PC-3 (cell line): ENCODE data around the gene SUN1. TPM values are rescaled to one million over a fixed set of nuclear protein-coding genes. Genes with fewer than 3 reads are reported as not detected.

Experiments
- ATAC-seq: fragments of 200-7000 bp; cut with Tn5 transposase; 2 replicates; pipeline ENCODE4 v1.9.1; 2020; ENCODE audit warnings: mild to moderate bottlenecking, moderate library complexity
- BruUV-seq: library from RNA; stranded (reverse); fragments of 400-500 nt; replicated peaks from 2 replicates; lab custom pipeline; 2021; lab: Mats Ljungman, UMichigan
- CTCF ChIA-PET: fragments of 300-600 bp; sonication (Branson Sonifier 250); formaldehyde crosslinking; loops from one replicate; lab custom pipeline; 2022; ENCODE audit warnings: antibody characterized with exemption; lab: Charles Lee
- POLR2A ChIA-PET: fragments of 300-600 bp; sonication (Branson Sonifier 250); formaldehyde crosslinking; loops from one replicate; lab custom pipeline; 2022; ENCODE audit warnings: antibody characterized with exemption; ENCODE audit not compliant: unreplicated experiment; lab: Charles Lee
- DNase-seq: peaks from one replicate; pipeline ENCODE4 v3.0.0-alpha.2; 2015
- H2AFZ ChIP-seq: fragments of 300-600 bp; sonication (generic); 2 replicates; pipeline ENCODE4 v1.6.0; 2016; ENCODE audit warnings: antibody characterized with exemption, low read length
- H3F3A ChIP-seq: fragments of 300-600 bp; sonication (generic); one replicate; pipeline ENCODE4 v1.6.0; 2017; ENCODE audit warnings: antibody characterized with exemption, low read length, control low read depth, mild to moderate bottlenecking; ENCODE audit not compliant: unreplicated experiment
- H3K27ac ChIP-seq: fragments of 300-600 bp; sonication (generic); 2 replicates; pipeline ENCODE4 v1.5.1; 2016; ENCODE audit warnings: mild to moderate bottlenecking, low read length
- H3K27me3 ChIP-seq: fragments of 300-600 bp; sonication (generic); 2 replicates; pipeline ENCODE4 v1.6.1; 2016; ENCODE audit warnings: low read length, mixed read lengths
- H3K36me3 ChIP-seq: fragments of 300-600 bp; sonication (generic); 2 replicates; pipeline ENCODE4 v1.6.1; 2016; ENCODE audit warnings: low read depth, mixed run types, low read length, mixed read lengths
- H3K4me1 ChIP-seq: fragments of 300-600 bp; sonication (generic); 2 replicates; pipeline ENCODE4 v1.5.1; 2016; ENCODE audit warnings: low read length; ENCODE audit not compliant: insufficient read depth
- H3K4me2 ChIP-seq: fragments of 300-600 bp; sonication (generic); 2 replicates; pipeline ENCODE4 v1.6.0; 2016; ENCODE audit warnings: low read length
- H3K4me3 ChIP-seq: fragments of 300-600 bp; sonication (generic); 2 replicates; pipeline ENCODE4 v1.5.1; 2016; ENCODE audit warnings: mild to moderate bottlenecking, low read length, mixed read lengths
- H3K79me2 ChIP-seq: fragments of 300-600 bp; sonication (generic); 2 replicates; pipeline ENCODE4 v1.6.1; 2017; ENCODE audit warnings: low read length, mixed read lengths
- H3K9ac ChIP-seq: fragments of 300-600 bp; sonication (generic); 2 replicates; pipeline ENCODE4 v1.6.0; 2016; ENCODE audit warnings: mild to moderate bottlenecking, low read length
- H3K9me2 ChIP-seq: fragments of 300-600 bp; sonication (generic); replicated peaks from 2 replicates; pipeline ENCODE4 v1.6.1; 2016; ENCODE audit warnings: mixed run types, low read length, mixed read lengths
- H3K9me3 ChIP-seq: fragments of 300-600 bp; sonication (generic); 2 replicates; pipeline ENCODE4 v1.6.1; 2016; ENCODE audit warnings: low read length, mixed read lengths
- H4K20me1 ChIP-seq: fragments of 300-600 bp; sonication (generic); 2 replicates; pipeline ENCODE4 v1.6.1; 2016; ENCODE audit warnings: low read length, mixed read lengths
- CTCF ChIP-seq: fragments of 300-600 bp; sonication (generic); conservative IDR thresholded peaks from 2 replicates; pipeline ENCODE4 v1.5.1; 2017; ENCODE audit warnings: antibody characterized with exemption, low read depth, mild to moderate bottlenecking, low read length
- EZH2 ChIP-seq: fragments of 300-600 bp; sonication (generic); IDR thresholded peaks from one replicate; pipeline ENCODE4 v1.6.1; 2017; ENCODE audit warnings: antibody characterized with exemption, mild to moderate bottlenecking, low read length; ENCODE audit not compliant: unreplicated experiment
- EZH2phosphoT487 ChIP-seq: fragments of 300-600 bp; sonication (generic); IDR thresholded peaks from 2 replicates; pipeline ENCODE4 v1.6.1; 2018; ENCODE audit warnings: mild to moderate bottlenecking, antibody characterized with exemption, low read length, borderline replicate concordance
- intact Hi-C: fragments of 100-400 bp; cut with micrococcal nuclease; formaldehyde crosslinking; loops from 2 replicates; pipeline ENCODE4 v1.9.0; 2023
- total RNA-seq: library from RNA; depleted of rRNA; stranded (reverse); fragments of >200 nt; gene quantifications from 2 replicates; pipeline ENCODE4 v1.2.3, GENCODE V29; 2014

SUN1 gene
- total RNA-seq, 1 experiment from 2014 or later, result 92.5 TPM

GRCh38 chr7:900331-901040, 68.2 kb downstream of the SUN1 start:
- no peak overlapping the region for H3K9ac ChIP-seq
- intact Hi-C loops, result no loop called here
- H3K36me3 ChIP-seq, result no peaks in the 10 kb centered on the region; the same call in 1 of the 2 replicates
- no peak overlapping the region for H3K4me3 ChIP-seq
- no peaks in the 10 kb centered on the region for H3K79me2 ChIP-seq
- peaks cover 4% of the 10 kb centered on the region; the same call in 1 of the 2 replicates for H3K27me3 ChIP-seq
- H3K4me2 ChIP-seq, result no peak overlapping the region
- H4K20me1 ChIP-seq, result no peaks in the 10 kb centered on the region
- no TSS peak for BruUV-seq
- H3K9me3 ChIP-seq, result no peaks in the 10 kb centered on the region
- CTCF ChIA-PET, result no interaction called here
- no peak overlapping the region for H3K27ac ChIP-seq
- POLR2A ChIA-PET, result no interaction called here
- ATAC-seq (no peak), DNase-seq (no peak)
- H3K9me2 ChIP-seq, result no peaks in the 10 kb centered on the region
- TF ChIP-seq EZH2phosphoT487, result no peak
- TF ChIP-seq CTCF, result no peak
- H3K4me1 ChIP-seq, result peaks cover 7% of the 10 kb centered on the region; the same call in 1 of the 2 replicates
- no peak overlapping the region for H2AFZ ChIP-seq
- H3F3A ChIP-seq, result no peaks in the 10 kb centered on the region

GRCh38 chr7:901041-901387, 68.7 kb downstream of the SUN1 start:
- no peaks in the 10 kb centered on the region for H3F3A ChIP-seq
- peak; percentile 2; the same call in 1 of the 2 replicates for ATAC-seq
- H3K9ac ChIP-seq, result no peak overlapping the region
- no peak for TF ChIP-seq CTCF
- no peak for TF ChIP-seq EZH2
- no peak for TF ChIP-seq EZH2phosphoT487
- H3K79me2 ChIP-seq, result no peaks in the 10 kb centered on the region
- DNase-seq, result no peak
- H3K9me2 ChIP-seq, result no peaks in the 10 kb centered on the region
- BruUV-seq, result no TSS peak
- POLR2A ChIA-PET, result no interaction called here
- H3K4me3 ChIP-seq, result no peak overlapping the region
- H3K4me1 ChIP-seq, result peaks cover 7% of the 10 kb centered on the region; the same call in 1 of the 2 replicates
- peaks cover 4% of the 10 kb centered on the region; the same call in 1 of the 2 replicates for H3K27me3 ChIP-seq
- no peak overlapping the region for H2AFZ ChIP-seq
- intact Hi-C loops, result no loop called here
- no peaks in the 10 kb centered on the region; the same call in 1 of the 2 replicates for H3K36me3 ChIP-seq
- no peaks in the 10 kb centered on the region for H3K9me3 ChIP-seq
- CTCF ChIA-PET, result no interaction called here
- H3K27ac ChIP-seq, result no peak overlapping the region
- no peak overlapping the region for H3K4me2 ChIP-seq
- H4K20me1 ChIP-seq, result no peaks in the 10 kb centered on the region
